A204.1 (cell line): ENCODE measurements around the gene EMCN.
"Not testable (repeated sequence)": the region's sequence is repeated elsewhere in the genome, so short reads cannot be mapped to it uniquely, and the experiment has no call there.

Experiments
- FAIRE-seq: peaks from 2 replicates; lab custom pipeline; 2012; peaks lifted over from hg19 to GRCh38; lab: Jason Lieb, UNC

EMCN gene, protein sequence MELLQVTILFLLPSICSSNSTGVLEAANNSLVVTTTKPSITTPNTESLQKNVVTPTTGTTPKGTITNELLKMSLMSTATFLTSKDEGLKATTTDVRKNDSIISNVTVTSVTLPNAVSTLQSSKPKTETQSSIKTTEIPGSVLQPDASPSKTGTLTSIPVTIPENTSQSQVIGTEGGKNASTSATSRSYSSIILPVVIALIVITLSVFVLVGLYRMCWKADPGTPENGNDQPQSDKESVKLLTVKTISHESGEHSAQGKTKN

DNA sequence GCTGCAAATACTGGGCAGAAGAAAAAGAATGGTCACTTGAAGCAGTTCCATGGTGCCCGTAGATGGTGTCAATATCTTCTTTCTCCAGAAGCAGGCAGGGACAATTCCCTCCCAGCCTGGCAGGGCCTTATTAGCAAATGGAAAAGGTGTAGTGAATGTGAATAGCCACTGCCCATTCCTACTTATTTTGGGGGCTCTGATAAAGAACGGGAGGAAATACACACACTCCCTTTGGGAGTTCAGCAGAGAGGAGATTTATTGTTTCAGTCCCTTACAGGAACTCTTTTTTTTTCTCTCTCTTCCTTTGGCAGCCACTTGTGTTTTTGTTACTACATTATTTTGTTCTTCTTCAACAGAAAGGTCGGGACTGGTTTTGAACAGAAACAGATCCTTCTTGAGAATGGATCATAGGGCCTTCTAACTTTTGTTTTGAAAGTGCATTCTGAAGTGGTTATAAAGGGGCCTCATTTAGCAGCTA lies at the start of gene EMCN:
TSS of gene EMCN (minus strand) at position 159 of the 478 bp plus-strand sequence. CDS start at position 51, 108 bp downstream.
- FAIRE-seq: no peak

DNA sequence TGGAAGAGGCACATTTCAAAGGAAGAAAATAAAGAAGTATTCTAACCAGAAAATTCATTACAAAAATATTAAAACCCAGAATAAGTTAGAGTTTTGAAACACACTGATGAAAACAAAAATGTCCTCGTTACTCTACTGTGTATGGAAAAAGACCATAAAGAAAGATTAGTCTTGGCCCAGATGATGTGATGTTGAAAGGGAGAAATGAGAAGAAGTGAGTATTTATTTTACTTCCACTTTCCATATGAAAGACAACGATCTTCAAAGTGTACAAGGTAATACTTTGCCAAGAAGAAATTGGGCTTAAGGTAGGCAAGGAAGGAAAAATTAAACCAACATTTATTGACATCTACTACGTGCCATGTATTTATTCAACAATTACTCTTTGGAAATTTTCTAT lies 48.6 kb upstream of the EMCN start:
- no peak for FAIRE-seq

DNA sequence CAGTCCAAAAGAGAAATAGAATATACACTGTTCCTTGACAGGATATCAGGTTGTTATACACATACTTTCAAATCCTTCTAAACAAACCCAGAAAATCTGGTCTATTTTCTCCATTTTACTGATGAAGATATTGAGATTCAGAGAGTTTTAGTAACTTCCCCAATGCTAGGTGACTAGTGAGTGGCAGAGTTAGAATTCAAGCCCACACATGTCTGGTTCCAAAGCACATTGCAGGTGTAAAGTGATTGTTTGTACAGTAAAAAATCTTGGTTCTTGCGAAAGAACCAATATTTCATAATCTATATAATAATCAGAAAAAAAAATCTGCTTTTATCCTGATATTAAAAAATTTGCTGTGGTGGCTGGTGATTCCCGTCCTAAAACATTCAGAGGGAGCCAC lies 39.5 kb upstream of the EMCN start:
- FAIRE-seq: no peak

DNA sequence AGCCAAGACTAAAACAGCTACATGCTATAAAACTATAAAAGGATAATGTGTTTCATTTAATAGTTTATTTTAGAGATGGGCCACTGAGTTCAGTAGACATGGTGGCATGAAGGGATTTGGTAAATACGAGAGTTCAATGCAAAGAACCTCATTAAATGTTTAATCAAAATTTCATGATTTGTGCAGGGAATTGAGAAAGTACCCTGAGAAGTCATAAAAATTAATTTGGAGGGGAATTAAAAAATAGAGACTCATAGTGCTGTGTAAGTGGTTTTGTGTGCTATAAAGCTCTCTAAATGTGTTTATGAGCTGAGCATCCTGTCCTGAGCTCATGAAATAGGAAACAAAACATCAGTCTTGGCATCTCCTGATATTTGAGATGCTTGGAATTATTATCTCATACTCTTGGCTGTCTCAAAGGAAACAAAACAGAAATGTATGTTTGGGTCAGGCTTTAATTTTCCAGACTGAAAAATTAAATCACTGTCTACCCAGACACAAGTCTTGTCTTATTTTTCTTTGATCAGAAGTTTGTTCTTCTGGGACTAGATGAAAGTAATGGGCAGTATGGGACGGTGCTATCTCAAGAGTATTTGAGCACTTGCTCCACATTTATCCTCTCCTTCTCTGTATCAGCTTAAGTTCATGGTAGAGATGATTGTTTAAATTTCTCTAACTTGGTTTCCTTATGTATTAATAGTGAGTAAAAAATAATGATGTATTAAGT lies 38.0 kb upstream of the EMCN start:
- FAIRE-seq: no peak

DNA sequence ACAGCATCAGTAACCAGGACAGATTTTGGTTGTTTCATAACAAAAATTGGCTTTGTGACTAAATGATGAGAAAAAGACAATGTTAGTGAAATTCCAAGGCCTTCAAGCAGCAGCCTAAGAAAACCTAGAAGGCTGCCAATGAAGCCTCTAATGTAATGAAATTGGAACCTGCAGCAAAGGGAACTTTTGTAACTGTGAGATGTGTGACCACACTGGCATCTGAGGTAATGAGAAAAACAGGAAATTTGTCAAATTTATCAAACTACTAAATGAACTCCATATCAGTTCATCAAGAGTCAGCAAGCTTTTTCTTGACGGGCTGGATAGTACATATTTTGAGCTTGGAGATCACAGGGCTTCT lies 30.4 kb upstream of the EMCN start:
- no peak for FAIRE-seq

DNA sequence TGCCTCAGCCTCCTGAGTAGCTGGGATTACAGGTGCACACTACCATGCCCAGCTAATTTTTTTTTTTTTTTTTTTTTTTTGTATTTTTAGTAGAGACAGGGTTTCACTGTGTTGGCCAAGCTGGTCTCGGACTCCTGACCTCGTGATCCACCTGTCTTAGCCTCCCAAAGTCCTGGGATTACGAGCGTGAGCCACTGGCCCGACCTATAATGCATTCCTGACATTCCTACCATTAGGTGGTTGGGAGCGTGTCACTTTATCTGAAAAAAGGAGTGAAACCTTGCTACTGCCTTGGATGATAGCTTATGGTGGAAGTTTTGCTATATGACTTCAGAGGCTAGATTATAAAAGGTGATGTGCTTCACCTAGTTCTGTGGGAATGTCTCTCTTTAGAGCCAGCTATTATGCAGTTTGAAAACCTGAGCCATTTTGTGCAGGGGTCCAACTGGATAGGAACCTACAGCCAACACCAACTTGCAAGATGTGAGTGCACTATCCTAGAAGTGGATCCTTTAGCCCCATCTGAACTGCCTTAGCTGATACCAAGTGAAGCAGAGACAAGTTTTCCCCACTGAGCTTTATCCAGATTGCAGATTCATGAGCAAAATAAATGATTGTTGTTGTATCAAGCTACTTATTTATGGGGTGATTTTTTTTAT lies 29.8 kb upstream of the EMCN start:
- FAIRE-seq: no peak

DNA sequence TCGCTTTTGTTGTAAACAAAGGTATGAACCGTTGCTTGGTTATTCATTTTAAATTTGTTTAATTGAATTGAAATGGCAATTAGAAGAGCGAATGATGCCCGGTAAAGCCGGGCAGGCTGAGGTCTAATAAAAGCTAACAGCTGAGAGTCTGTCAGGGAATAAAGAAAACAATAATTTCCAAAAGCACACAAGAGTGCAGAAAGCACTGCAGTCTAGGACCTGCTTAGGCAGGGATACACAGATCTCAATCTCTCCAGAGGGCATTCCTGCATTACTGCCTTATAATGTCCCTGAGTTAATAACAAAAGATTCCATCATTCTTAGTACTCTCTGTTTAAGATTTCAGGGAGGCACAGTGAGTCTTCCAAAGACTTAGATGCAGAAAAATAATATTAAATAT lies 27.6 kb upstream of the EMCN start:
- FAIRE-seq: no peak

DNA sequence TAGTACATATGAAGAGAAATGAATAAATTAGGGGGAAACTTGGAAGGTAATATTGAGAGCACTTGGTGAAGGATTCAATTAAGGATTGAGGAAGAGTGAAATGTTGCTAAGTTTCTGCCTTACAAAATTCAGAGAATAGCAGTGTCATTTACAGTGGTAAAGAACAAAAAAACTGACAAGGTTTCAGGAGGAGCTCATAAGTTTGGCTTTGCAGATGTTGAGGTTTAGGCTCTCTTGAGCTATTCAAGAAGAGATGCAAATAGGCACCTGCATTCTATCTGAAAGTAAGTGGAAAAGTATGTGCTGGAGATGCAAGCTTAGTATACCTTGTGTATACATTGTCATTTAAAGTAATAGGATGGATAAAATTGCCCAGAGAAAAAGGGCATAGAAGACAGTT lies 22.3 kb upstream of the EMCN start:
- FAIRE-seq: no peak

DNA sequence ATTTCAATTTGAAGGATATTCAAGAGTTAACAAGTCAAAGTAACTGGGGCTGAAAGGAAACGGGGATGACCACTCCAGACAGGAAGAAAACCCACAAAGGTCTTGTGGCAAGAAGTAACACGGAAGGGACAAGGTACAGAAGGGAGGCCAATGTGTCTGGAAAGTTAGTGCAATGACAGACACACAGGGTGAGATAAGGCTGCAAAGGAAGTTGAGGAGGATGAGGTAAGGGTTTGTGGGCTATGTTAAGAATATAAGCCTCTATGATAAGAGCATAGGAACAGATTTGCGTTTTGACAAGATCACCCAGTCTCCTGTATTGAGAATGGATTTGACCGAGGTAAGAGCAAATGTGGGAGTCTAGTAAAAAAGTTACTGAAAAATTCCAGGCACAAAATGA lies 21.9 kb upstream of the EMCN start:
- no peak for FAIRE-seq

DNA sequence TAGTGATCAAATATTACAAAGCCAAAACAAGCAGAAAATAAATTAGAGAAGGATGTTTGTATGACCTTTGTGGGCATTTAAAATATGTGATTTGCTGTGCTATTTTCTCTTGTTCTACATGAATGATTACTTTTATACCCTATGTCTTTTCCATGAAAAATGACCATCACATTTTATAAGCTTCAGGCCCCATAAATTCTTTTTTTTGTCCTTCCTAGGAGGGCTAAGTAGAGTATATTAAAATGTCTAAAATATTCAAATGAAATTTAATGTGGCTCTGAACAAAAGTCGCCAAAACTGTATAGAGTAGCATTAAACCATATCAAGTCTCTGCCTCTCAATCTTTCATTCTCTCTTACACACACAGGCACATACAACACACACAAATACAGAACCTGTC lies 15.9 kb upstream of the EMCN start:
- no peak for FAIRE-seq

DNA sequence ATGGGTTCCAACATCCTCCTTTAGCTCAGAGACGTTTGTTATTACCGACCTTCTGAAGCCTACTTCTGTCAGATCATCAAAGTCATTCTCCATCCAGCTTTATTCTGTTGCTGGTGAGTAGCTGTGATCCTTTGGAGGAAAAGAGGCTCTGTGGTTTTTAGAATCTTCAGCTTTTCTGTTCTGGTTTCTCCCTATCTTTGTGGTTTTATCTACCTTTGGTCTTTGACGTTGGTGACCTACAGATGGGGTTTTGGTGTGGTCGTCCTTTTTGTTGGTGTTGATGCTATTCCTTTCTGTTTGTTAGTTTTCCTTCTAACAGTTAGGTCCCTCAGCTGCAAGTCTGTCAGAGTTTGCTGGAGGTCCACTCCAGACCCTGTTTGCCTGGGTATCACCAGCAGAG lies 12.3 kb upstream of the EMCN start:
- not testable (repeated sequence) for FAIRE-seq

DNA sequence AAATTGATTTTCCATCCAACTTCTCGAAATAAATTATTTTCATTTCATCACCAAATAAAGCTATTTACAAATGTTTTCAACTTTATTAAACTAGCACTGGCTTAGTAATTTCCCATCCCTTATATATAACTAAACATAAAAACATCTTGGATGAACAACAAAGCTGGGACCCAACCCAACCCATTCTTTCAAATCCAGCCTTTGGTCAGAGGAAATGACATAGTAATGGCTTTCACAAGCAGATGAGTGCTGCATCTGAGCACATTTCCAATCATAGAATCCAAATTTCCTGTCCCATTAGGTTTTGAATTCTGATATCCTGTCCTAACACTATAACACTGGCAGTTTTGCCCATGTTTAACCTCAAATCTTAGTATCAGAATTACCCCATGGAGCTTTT lies 7.9 kb upstream of the EMCN start:
- no peak for FAIRE-seq

DNA sequence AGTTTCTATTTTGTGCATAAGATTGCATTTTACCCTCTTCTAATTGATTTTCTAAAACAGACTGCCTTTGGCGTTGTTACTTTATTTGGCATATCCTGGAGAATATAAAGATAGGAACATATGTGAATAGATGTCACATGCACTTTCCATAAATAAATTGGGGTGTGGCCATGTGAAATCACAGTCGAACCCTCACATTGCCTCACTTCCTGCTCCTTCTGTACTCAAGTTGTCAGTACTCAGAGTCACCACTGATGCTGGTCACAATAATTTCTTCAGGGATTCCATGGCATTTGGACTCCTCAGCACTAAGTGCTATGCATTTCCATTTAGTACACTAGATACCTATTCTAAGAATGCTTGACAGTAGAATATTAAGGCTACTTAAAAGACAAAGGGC lies 1.4 kb upstream of the EMCN start:
- FAIRE-seq: no peak

DNA sequence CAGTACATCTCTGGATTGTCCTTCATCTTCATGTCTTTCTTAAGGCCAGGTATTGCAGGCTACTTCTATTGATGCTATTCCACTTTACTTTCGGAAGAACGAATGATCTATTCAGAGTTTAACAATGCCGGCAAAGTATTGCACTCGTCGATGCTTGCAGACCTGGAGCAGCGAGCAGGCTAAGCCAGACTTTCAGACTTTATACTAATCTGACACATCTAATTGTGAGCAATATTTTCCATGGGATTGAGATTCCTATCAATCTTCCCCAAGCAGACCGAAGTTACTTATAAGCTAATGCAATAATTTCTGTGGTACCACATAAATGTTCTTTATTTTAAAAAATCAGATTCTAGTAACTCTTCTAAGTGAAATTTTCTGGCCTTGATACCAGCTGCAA lies 1.6 kb downstream of the EMCN start:
- no peak for FAIRE-seq

DNA sequence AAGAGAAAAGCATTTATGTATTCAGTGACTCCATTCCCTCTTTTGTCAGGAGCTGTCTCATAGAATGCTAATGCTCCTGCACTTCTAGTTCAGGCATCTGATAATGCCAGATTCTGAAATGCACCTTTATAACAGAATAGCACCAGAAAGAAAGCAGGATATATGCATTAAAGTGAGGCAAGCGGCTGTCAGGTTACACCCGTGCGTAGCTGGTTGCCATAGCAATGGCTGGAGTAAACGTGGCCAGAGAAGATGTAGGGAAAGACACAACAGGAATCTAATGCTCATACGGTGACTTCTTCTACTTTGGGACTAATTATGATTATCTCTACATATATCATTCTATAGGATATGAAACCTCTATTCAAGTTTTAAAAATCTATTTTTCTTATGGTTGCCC lies 5.9 kb downstream of the EMCN start:
- FAIRE-seq: no peak

DNA sequence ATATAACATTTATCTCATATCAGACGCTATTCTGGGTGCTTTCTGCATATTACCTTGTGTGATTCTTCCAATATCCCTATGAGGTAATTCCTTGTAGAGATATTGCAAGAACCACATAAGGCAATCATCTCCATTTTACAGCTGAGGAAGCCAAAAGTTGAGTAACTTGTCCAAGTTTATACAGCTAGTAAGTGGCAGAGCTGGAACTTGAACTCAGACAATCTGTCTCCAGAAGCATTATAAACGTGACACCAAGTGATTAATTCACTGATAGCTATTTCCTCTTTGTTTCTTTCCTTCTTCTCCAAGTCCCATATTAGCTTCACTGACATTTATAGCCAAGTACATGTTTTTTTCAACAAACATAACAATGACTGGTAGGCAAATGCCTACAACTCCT lies 7.3 kb downstream of the EMCN start:
- FAIRE-seq: no peak

DNA sequence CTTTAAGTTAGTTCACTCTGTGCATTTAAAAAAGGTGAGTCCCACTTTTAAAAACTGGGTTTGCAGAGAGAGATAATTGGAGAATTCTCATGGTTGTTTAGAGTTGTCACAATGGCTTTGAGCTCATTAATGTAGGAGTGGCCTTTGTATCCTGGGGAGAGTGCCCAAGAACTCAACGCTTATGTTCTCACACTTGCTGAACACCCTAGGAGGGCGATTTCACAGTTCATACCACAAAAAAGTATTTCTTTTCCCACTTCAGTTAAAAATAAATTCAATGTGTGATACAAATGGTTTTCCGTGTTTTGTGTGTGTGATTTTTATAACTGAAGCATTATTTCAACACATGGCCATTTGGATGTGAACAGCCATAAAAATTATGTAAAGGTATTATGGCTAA lies 8.4 kb downstream of the EMCN start:
- FAIRE-seq: no peak

DNA sequence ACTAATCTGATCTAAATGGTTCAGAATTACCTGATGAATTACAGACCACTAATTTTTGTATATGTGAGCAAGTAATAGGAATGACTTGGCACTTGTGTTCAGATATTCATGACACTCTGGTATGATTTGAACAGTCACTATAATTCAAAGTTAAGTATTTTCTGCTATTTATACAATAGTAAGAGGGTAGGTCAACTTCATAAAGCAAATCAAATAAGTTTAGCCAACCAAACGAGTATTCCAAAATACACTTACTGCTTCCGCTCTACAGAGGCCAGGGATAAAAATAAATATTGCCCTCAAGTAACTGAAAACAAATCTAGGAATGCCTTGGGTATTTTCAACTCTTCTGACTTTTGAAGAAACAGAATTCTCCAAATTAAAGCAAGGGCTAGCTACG lies 9.1 kb downstream of the EMCN start:
- FAIRE-seq: no peak

DNA sequence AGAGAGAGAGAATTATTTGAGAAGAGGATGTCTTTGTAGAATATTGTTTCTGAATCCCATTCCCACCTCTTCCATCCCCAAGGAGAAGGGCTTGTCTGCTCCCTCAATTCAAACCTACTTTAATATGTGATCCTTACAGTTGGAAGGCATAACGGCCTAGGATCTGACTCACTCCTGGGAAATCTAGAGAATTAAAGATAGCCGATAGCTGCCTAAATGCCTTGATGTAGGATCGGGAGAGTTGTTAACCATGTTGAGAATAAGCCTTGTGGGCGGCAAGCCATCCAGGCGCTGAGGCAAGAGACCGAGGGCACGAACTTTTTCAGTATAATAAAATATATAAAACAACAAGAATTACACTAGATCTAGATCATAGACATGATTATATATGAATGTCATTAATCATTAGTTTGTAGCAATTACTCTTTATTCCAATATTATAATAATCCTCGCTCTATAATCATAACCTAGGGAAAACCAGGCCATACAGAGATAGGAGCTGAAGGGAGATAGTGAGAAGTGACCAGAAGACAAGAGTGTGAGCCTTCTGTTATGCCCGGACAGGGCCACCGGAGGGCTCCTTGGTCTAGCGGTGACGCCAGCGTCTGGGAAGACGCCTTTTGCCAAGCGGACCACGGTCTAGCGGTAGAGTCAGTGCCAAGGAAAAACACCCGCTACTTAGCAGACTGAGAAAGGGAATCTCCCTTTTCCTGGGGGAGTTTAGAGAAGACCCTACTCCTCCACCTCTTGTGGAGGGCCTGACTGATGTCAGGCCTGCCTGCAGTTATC lies 13.5 kb downstream of the EMCN start:
- no peak for FAIRE-seq

DNA sequence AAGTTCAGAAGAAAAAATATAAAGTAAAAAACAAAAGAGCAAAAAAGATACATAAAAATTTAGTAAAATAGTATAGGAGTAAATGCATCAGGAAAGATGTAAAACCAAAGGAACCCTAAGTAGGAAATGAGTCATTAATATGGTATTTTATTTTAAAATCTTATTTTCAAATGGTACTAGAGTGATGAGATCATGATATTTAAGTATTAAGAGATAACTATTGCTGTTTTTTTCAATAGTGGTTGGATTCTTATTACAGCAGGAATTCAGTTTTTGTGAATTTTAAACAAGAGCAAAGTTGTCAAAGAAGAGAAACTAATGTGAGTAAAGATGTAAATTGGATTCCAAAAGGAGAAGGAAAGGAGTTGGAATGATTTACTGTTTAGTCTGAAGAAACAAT lies 20.0 kb downstream of the EMCN start:
- FAIRE-seq: no peak

DNA sequence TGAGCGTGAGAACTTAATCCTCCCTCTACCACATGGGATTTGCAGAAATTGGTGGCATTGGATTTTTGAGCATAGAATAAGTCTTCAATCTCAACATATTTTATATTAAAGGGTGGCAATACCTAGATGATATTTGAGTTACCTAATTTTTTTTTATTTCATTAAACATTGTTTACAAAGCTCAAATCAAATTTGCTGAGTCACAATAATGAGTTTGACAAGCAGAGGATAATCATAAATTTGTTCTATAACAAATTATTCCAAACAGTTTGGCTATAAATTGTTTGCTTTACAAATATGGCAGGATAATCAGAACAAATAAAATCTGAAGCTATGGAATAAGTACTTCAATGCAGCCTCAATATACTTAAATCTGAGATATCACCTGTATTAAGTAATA lies 22.7 kb downstream of the EMCN start:
- FAIRE-seq: no peak

DNA sequence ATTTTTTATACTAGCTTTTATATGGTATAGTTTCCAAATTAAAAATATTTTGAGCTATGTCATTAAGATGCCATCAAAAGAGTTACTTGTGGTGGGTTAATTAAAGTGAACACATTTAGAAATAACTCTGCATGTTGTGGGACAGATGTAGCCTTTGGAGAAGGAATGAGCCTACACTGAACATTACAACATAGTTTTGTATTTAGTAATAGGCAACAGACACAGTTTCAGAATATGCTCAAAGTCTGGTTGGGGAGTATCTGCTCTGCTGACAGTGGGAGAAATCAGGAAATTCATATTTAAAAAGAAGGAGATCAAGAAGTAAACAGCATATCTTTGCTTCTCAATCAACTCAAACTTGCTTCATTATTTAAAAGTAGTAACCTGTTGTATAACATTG lies 23.7 kb downstream of the EMCN start:
- FAIRE-seq: no peak

DNA sequence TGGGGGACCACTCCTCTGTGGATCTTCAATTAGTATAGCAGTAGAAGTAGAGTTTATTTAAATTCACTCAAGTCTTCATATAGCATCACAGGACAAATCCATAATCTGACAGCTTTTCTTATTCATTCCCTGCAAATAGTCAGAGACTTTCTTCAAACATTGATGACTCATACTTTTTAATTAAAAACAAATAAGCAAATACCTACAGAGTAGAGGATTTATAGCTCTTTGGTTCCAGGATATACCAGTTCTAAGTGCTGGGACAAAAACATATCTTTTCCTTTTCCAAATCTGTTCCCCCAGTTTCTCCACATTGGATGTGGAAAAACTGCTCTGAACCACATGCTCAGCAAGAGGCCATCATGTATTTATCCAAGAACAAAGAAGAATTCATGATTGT lies 24.1 kb downstream of the EMCN start:
- FAIRE-seq: no peak
